ENCODE data around the gene IDH2. TPM values are rescaled to one million over a fixed set of nuclear protein-coding genes. Genes with fewer than 3 reads are reported as not detected.

IDH2 gene
- total and polyA plus RNA-seq, 2 of the 13 experiments (the other 11 are each of a cell fraction or from before 2014, with no cell fraction given) = 121 to 145 TPM

- H3K9ac ChIP-seq (ENCODE audit: insufficient read depth, low read depth, low read length) = no peak overlapping the region
- H3K27me3 ChIP-seq (ENCODE audit: control insufficient read depth in 1 of 2, insufficient read depth in 2 of 2, low read length in 2 of 2) = no peaks in the 10 kb centered on the region
- no peaks in the 10 kb centered on the region for H4K20me1 ChIP-seq (ENCODE audit: insufficient read depth, low read length)
- H3K27ac ChIP-seq (ENCODE audit: extremely low read length, insufficient read depth, low read length) = peak overlapping the region; percentile 68
- peaks cover 20 to 33% of the 10 kb centered on the region in 2 experiments for H3K36me3 ChIP-seq (replicated peaks in 1 of 2; ENCODE audit: control insufficient read depth in 1 of 2, insufficient read depth in 2 of 2, low read length in 2 of 2)
- no peaks in the 10 kb centered on the region for H3K79me2 ChIP-seq (ENCODE audit: insufficient read depth, low read length)
- BruUV-seq (replicated peaks) = no TSS peak
- no peak overlapping the region for H2AFZ ChIP-seq (ENCODE audit: low read length)
- peak; percentile 57 for DNase-seq (ENCODE audit: low spot score)
- no peak overlapping the region for H3K4me2 ChIP-seq (ENCODE audit: low read depth, low read length)
- peak; percentile 44 for FAIRE-seq
- ChIA-PET CTCF (ENCODE audit: low intra/inter-chr PET ratio, low total read pairs) (no interaction called here), POLR2A (interaction anchor here (0.7 kb wide), 1 partner anchor 26 kb away, joined by 3 read pairs; no protein-coding TSS in a partner anchor)
- no peak overlapping the region for H3K4me3 ChIP-seq (replicated peaks in 1 of 3; ENCODE audit: insufficient read depth in 1 of 3, low read depth in 2 of 3, low read length in 3 of 3)
- intact Hi-C loops (cut with micrococcal nuclease; ENCODE audit: unreplicated experiment) = no loop called here
- ATAC-seq = peak; percentile 61
- H3K4me1 ChIP-seq (ENCODE audit: insufficient read depth, low read length) = peaks cover 26% of the 10 kb centered on the region
- in situ Hi-C loops (cut with HindIII; ENCODE audit: extremely low pct_ligation_motif_present, low pct_unique_long_range_greater_than_20kb) = loop anchor here (25.0 kb wide), 1 partner anchor 338 kb away; no protein-coding TSS in a partner anchor
- no peak for TF ChIP-seq LCORL (IDR thresholded peaks at IDR 0.05)
- TF ChIP-seq LCORL (CRISPR knock-in tag; IDR thresholded peaks at IDR 0.05) = peak; percentile 23; the same call in 1 of the 2 replicates
- TF ChIP-seq ZNF501 (CRISPR knock-in tag; IDR thresholded peaks at IDR 0.05) = 0 out of 2 replicates have a peak, but pooled peaks have one; percentile 14
- peak; percentile 43; the same call in 1 of the 2 replicates for TF ChIP-seq HNF4A (CRISPR knock-in tag; IDR thresholded peaks at IDR 0.05)
- no peak for TF ChIP-seq ZFAT (CRISPR knock-in tag; conservative IDR thresholded peaks at IDR 0.05)
- 0 out of 2 replicates have a peak, but pooled peaks have one; percentile 20 for TF ChIP-seq PAXIP1 (CRISPR knock-in tag; conservative IDR thresholded peaks at IDR 0.05)
- H3K9me3 ChIP-seq (ENCODE audit: low read length) = no peaks in the 10 kb centered on the region
- WGBS (ENCODE audit: low lambda C conversion rate) = 72% methylated on average over 12 of the region's 13 CpGs
These were observed 26.6 kb downstream of the IDH2 start for GRCh38 chr15:90075420-90076289.
